Inflammatory macrophage treated with lipopolysaccharide for 4 hours (primary cell): ENCODE data around the gene SNX32.
A peak's percentile ranks its signal among the peaks of the same experiment; 100 is the strongest.

Experiments
- DNase-seq: peaks from one replicate; pipeline ENCODE4 v3.0.0-alpha.2; 2020

Gene SNX32

GRCh38 chr11:65857853-65858680 is 24.3 kb downstream of the SNX32 start, which contains the start of gene CFL1:
Gene CFL1 (minus strand): TSS chr11:65858180. CDS start chr11:65858099, 81 bp downstream.
- peak; percentile 99 for DNase-seq

- no peak for DNase-seq
Observed at GRCh38 chr11:65858681-65859087, 24.9 kb downstream of the SNX32 start.

- peak; percentile 98 for DNase-seq
Observed at GRCh38 chr11:65859095-65859811, 25.5 kb downstream of the SNX32 start.

- no peak for DNase-seq
Observed at GRCh38 chr11:65859812-65860277, 26.1 kb downstream of the SNX32 start.

- peak; percentile 88 for DNase-seq
Observed at GRCh38 chr11:65860278-65861164, 26.8 kb downstream of the SNX32 start, which contains the start of gene MUS81. Gene MUS81 (plus strand): TSS chr11:65860433. CDS start chr11:65860754, 321 bp downstream.

GRCh38 chr11:65861165-65861505 is 27.4 kb downstream of the SNX32 start:
- no peak for DNase-seq

- DNase-seq: no peak
Observed at GRCh38 chr11:65861533-65862183, 27.9 kb downstream of the SNX32 start.

GRCh38 chr11:65862191-65862735 is 28.5 kb downstream of the SNX32 start:
- DNase-seq: no peak

GRCh38 chr11:65862941-65863888 is 29.5 kb downstream of the SNX32 start:
- DNase-seq: no peak

GRCh38 chr11:65863889-65864705 is 30.3 kb downstream of the SNX32 start:
- DNase-seq: no peak

GRCh38 chr11:65864706-65865471 is 31.1 kb downstream of the SNX32 start:
- no peak for DNase-seq

- DNase-seq: no peak
Observed at GRCh38 chr11:65865550-65866172, 31.9 kb downstream of the SNX32 start.

GRCh38 chr11:65866509-65867283 is 32.9 kb downstream of the SNX32 start:
- DNase-seq: no peak

- no peak for DNase-seq
Observed at GRCh38 chr11:65867284-65868071, 33.7 kb downstream of the SNX32 start.

GRCh38 chr11:65868076-65868667 is 34.4 kb downstream of the SNX32 start:
- no peak for DNase-seq

- no peak for DNase-seq
Observed at GRCh38 chr11:65868907-65869306, 35.1 kb downstream of the SNX32 start.
